GM21619 (cell line): ENCODE measurements around the gene RFX7.
A peak's percentile ranks its signal among the peaks of the same experiment; 100 is the strongest.
"Not testable (repeated sequence)": the region's sequence is repeated elsewhere in the genome, so short reads cannot be mapped to it uniquely, and the experiment has no call there.

Experiments used
- ATAC-seq: cut with Tn5 transposase; IDR thresholded peaks from one replicate; pipeline ENCODE4 v1.9.1; 2021; ENCODE audit not compliant: unreplicated experiment

Gene RFX7

DNA sequence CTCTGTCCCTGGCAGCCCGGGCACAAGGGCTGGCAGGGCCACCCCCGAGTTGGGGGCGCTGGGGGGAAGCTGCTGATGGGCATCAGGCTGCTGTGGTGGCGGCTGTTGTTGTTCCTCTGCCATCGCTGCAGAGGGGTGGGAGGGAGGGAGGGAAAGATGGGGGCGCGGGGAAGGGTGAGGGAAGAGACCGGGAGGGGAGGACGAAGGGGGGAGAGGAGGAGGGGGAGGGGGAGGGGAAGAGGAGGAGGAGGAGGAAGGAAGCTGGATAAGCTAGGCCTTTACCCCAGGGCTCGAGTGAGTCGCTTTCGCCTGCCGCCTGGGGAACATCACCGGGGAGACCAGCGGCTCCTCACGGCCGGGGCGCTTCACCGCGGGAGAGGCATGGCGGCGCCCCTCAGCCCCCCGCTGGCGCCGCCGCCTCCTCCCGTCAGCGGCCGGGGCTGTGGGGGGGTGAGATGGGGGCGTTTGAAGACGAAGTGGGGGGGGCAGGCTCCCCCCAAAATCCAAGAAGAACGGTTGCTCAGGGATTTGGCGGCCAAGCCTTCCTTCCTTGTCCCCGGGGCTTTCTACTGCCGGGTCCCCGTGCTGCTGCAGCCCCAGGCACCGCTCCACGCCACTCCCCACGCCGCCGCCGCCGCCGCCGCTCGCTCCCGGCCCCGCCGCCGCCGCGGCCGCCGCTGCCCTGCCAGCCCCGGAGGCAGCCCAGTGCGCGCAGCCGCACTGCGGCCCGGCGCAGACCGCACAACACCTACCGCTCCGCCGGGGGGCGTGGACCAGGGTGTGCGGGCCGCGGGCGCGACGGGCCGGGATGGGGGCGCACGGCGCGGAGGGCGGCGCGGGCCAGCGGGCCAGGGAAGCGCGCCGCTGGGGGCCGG is at the start of gene RFX7:
Gene RFX7 (minus strand): TSS at position 717 of the 875 bp plus-strand sequence. CDS start 594 bp downstream, at position 123.
- peak; percentile 46 for ATAC-seq

DNA sequence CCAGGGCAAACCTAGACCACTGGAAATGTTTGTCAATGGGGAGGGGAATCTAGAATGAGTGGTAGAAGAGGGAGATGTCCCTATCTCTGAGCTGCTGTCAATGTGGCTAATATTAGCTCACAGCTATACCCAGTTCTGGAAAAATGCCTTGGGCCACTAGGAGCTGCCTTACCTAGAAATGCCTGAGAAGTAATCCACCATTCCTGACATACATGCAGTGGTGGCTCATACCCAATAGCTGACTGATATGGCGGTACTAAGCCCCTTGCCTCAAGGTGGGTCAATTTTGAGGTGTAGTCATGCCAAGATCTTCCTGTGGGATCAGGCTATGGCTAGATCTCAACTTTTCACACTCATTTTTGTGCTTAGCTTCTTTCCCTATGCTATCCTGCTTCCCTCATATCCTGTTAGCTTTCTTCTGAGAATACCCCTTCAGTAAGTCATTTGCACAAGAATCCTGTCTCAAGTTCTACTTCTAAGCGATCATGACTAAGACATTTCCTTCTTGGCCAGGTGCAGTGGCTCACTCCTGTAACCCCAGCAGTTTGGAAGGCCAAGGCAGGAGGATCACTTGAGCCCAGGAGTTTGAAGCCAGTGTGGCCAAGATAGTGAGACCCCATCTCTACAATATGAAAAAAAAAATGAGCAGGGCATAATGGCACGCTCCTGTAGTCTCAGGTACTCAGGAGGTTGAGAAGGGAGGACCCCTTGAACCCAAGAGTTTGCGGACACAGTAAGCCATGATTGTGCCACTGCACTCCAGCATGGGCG is 49.1 kb upstream of the RFX7 start:
- no peak for ATAC-seq

DNA sequence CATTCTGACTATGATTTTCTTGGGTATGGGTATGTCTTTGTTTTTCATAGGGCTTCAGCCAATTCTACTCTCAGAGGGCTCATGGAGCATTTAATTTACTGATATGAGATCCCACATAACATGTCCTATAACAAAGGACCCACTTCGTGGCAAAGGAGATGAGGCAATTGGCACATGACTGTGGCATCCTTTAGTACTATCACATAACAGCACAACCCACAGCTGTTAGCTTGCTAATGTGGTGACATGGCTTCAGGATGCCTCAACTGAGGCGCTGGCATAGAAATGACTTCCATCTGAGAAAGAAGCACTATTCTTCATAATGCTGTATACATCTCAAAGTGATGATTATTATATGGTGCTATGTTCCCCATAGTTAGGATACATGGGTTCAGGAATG is 48.1 kb upstream of the RFX7 start:
- ATAC-seq: no peak

DNA sequence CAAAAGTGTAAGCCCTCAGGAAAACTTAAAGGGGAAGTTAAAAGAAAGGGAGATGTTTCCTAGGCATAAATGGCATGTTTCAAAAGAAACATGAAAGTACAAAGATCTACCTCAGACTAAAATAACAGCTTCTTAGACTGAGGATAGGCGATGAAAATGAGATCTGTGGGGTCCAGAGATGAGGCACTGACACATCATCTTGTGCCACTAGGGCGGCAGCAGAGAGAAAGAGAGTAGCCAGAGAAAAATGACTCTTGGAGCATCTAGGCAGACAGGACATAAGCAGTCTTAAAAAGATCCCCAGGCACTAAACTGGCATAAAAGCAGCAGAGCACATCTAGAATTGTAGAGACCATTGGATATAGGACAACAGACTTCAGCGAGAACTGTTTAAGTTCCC is 42.5 kb upstream of the RFX7 start:
- ATAC-seq: no peak

DNA sequence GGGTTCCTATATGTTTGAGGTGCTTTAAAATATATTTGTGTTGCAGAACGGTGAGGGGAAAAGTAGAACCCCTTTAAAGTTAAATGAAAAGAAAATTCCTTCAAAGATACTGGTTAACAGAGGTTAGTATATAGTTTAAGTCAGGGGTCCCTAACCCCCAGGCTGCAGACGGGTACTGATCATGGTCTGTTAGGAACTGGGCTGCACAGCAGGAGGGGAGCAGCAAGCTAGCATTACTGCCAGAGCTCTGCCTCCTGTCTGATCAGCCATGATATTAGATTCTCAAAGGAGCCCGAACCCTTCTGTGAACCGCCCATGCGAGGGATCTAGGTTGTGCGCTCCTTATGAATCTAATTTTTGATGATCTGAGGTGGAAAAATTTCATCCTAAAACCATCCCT is 37.5 kb upstream of the RFX7 start:
- ATAC-seq: no peak

DNA sequence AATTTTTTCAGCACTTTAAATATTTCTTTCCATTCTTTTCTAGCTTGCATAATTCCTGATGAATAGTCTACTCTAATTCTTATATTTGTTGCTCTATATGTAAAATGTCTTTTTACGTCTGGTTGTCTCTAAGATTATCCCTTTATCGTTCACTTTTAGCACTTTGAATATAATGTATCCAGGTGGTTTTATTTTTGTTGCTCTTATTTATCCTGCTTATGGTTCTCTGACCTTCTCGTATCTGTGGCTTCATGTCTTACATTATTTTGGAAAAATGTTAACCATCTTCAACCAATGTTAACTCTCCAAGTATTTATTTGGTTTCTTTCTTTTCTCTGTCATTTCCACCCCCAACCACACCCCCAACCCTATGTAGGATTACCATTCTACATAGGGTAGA is 30.0 kb upstream of the RFX7 start:
- no peak for ATAC-seq

DNA sequence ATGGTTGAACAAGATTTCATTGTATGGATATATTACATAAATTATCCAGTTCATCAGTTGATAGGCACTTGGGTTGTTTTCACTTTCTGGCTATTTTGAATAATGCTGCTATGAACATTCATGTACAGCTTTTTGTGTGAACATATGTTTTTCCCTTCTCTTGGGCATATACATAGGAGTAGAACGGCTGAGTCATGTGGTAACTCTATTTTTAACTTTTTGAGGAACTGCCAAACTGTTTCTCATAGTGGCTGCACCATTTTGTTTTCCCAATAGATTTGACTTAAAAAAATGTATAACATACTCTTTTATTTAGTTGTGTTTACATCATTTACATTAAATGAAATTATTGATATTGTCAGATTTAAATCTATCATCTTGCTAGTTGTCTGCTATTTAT is 28.8 kb upstream of the RFX7 start:
- ATAC-seq: no peak

DNA sequence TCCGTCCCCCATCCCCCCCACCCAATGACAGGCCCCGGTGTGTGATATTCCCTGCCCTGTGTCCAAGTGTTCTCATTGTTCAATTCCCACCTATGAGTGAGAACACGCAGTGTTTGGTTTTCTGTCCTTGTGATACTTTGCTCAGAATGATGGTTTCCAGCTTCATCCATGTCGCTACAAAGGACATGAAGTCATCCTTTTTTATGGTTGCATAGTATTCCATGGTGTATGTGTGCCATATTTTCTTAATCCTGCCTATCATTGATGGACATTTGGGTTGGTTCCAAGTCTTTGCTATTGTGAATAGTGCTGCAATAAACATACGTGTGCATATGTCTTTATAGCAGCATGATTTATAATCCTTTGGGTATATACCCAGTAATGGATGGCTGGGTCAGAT is 22.8 kb upstream of the RFX7 start:
- ATAC-seq: not testable (repeated sequence)

DNA sequence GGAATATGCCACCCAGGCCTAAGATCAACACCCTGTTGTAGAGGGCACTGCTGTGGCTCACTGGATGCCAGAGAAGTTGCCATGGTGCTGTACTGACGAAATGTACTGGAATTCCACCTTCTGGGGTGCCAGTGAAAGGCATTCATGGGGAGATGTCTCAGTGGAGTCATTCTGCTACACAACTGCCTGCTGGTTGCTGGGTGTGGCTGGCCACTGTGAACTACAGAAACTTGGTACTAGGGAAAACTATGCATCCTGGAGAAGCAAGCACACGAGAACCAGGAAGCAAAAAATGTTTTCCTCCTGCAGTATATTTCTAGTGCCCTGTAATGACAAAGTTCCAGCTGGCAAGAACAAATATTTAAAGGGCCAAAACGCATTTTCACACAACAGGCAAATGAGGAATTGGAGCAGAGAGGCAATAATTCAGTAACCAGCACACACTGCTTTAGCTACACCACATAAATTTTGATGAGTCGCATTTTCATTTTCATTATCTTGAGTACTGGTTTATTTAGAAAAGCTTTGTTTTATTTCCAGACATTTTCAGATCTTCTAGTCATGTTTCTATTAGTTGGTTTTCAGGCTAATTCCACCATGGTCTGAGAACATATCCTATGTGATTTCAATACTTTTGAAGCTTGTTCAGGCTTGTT is 18.3 kb upstream of the RFX7 start:
- ATAC-seq: no peak

DNA sequence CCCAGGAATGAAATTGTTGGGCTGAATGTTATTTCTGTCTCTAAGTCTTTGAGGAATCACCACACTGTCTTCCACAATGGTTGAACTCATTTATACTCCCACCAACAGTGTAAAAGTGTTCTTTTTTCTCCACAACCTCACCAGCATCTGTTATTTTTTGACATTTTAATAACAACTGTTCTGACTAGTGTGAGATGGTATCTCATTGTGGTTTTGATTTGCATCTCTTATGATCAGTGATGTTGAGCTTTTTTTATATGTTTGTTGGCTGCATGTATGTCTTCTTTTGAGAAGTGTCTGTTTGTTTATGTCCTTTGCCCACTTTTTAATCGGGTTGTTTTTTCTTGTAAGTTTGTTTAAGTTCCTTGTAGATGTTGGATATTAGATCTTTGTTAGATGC is 13.6 kb upstream of the RFX7 start:
- not testable (repeated sequence) for ATAC-seq

DNA sequence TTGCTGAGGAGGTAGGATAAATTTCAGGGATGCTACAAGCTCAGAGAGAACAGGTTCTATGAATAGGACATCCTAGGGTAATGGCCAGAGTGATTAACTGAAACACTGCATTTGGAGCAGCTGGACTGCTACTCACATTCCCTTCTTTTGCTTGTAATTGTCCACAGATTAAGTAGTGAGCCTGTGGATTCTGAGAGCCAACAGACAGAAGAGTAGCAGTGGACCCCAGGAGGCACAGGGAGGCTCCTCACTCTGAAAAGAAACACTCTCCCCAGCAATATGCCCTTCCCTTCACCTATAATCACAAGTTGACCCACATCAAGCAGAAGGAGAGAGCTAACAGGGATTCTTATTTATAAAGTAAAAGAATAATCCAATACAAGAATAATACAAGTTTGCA is 10.6 kb upstream of the RFX7 start:
- ATAC-seq: no peak

DNA sequence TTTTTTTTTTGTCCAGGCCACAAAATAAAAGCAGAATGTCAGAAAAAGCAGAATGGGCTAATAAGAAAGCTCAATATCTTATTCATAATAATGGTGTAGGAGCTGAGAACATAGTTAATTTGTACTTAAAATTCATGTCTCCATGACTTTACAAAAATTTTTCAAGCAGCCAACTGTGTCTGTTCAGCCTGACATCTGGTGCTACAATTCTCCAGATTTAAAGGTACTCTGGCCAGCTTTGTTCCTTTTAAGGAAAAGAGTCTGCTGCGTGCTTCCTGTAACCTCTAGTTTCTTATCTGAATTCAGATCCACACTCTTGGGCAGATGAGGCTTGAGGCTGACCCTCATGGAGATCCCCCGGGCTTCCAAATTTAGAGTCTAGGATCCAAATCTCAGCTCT is 8.7 kb upstream of the RFX7 start:
- no peak for ATAC-seq

DNA sequence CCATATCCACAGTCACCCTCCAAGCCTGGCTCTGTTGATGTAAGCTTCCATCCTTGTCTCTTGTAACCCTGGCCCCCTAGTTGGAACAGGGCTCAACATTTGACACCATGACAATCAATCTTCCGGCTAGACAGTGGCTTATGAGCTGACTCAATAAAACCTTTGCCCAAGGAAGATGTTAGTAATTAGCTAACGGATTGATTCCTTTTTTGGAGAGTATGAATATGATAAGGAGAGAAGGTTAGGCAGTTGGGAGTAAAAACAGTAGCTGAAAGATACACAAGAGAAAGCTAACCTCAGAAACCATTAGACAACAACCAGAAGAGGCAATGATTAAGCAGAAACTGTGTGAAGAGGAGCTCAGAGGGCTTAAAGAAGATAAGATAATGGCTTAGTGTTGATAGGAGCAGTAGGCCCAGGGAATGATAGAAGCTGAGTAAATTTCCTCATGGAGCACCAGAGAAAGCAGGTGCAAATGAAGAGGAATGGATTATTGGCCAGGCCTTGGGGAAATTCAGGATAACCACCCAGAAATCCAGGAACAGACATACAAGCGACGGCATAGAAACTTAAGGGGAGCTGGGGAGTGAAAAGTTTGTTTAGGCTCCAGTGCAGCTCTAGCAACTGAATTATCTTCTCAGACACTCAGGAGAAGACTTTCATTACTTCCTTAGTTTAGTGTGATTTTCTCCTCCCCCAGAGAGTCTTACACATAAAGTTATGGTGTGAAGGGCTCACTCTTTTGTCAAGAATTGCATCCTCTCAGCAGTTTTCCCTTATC is 7.8 kb upstream of the RFX7 start:
- no peak for ATAC-seq

DNA sequence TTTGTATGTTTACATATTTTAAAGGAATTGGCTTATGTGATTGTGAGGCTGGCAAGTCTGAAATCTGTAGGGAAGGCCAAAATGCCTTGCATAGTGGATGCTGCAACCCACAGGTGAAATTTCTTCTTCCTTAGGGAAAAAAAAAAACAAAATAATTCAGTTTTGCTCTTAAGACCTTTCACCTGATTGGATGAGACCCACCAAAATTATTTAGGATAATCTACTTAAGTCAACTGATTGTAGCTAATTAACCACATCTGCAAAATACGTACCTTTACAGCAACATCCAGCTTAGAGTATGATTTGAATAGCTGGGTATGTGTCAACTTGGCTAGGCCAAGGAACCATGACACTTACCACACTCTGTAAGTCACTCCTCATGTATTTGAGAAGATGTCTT is 6.9 kb upstream of the RFX7 start:
- ATAC-seq: no peak

DNA sequence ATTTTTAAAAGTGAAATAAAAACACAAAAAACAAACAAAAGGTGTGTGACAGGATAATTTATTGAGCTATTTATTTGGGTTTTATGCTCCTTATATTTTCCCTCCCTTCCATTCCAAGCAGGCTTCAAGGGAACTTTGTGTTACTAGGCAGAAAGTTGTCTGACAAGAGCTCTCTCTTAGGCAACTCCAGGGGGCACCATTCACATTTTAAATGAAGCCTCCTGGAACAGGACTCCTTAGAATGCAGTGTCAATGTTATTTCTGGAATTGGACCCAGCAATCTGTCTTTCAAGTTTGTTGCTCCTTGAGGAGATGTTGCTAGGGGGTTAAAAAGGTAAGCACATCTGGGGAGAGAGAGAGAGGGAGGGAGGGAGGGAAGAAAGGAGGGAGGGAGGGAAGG is 5.4 kb upstream of the RFX7 start:
- ATAC-seq: no peak

DNA sequence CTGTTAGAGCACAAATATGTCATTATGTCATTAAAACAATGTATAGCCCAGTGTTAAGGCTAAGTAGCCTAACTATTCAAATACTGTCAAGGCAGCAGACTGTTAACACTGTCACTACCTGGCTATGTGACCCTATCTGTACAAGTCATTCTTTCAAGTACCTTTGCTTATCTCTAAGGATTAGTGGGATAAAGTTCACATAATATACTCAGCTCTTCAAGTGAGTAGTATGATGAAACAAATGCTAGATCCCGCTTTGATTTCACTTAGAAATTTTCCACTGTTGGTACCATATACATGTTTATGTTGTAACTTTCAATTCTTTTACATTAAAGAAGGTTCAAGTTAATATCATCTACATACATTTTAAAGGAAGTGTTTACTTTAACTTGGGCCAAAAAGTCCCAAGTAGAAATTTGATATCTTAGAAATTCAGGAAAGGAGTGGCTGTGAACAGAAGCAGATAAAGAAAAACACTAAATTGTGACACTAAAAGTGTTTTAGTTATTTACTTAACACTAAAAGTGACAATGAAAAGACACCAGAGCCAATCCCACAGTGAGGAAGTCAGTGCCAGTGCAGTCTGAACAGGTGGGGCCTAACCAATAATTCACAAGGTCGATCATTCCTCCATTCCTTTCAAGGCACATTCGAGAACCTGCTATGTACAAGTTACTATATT is 4.8 kb upstream of the RFX7 start:
- no peak for ATAC-seq

DNA sequence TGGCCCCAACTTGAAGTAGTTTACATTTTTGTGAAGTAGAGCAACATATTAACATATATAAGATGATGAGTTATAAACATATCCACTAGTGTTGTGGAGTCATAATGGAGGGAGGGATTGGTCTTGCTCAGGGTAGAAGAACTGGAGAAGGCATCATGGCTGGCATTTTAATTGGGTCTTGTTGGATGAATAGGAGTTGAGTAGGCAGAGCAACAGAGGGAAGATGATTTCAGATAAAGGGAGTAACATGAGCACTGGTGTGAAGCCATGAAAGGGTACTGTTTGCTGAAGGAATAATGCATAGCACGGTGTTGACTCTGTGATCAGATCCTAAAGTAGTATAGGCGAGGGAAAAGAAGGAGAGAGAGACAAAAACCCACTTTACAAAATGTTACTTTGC is 3.6 kb upstream of the RFX7 start:
- no peak for ATAC-seq

DNA sequence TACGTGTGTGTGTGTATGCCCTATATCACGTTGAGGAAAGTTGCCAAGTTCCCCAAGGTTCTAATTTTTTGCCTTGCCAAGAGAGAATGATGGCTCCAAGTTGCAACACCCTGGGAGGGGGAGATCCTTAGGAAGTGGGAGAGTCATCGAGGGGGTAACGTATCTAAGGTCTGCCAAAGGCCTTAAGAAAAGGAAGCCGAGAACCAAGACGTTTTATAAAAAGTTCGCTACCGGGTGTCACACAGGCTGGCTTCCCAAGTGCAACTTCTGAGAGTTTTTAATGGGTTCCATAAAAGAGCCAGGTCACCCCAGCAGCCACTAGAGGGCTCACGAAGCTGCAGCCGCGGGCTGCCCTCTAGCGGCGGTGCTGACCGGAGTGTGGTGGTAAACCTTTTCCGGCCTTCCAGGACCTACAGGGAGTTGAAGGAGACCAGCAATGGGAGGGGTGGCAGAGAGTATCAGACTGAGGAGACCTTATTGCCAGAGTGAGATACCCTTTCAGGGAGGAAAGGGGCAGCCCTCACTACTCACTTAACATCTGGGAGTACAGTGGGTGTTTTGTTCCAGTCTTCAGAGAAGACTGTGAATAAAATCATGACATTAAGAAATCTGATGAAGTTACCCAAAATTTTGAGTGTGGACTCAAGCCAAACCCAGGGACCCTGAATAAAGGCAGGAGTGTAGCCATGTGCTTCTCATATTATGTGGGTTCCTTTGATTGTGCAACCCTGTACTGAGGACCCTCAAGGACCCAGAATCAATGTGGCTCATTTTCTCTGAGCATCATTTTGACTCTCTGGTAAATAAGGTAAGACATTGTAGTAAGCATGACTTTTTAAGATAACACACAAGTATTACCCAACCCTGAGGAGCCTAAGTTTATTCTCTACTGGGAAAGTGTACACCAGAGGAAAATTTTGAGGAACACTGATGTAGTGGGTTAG is 2.5 kb upstream of the RFX7 start:
- ATAC-seq: peak; percentile 64

DNA sequence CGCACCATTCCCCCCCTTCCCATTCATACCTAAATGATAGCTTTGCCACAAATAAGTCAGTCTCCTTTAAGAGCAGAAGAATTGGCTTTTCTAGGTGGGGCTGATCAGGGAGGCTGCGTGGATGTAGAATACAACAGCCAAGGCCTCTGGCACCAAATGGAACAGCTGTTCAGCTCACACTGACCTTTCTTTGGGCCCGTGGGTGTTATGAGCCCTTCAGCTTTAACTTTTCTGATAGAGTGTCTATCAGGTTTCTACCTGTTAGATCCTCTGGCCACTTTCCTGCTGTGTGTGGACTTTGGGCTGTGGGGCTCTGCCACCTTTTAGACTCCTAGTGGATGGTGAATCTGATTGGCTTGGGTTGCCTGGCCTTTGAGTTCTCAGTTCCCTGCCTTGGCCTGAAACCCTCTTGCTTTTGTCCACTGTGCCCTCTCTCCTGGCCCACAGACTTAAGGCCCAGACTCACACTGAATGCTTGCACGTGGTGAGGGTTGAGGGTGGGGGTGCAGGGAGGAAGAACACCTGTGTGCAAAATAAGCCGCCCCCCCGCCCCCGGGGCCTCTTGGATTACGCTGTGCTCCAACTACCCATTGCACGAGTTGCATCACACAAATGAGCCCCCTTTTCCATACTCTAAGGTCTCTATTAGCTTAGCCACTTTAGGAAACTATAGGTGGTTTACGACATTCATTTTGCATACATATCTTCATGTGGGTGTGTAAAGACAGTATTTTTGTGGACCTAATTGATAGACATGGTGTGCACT is 1.3 kb upstream of the RFX7 start:
- no peak for ATAC-seq
